ENCODE measurements around the gene TMEM184B. TPM values are rescaled to one million over a fixed set of nuclear protein-coding genes. Genes with fewer than 3 reads are reported as not detected.

Gene TMEM184B
- total RNA-seq, 1 experiment from 2014 or later, result 54.2 TPM

GRCh38 chr22:38313384-38313955 lies 40.7 kb upstream of the TMEM184B start:
- DNase-seq (ENCODE audit: low read depth, low spot score), result peak; percentile 68
- Histone ChIP-seq H3K27me3 (ENCODE audit: control insufficient read depth, insufficient read depth, low read length) (no peaks in the 10 kb centered on the region), H3K9me3 (ENCODE audit: control insufficient read depth, insufficient read depth, low read depth, low read length) (no peaks in the 10 kb centered on the region), H3K4me1 (ENCODE audit: control insufficient read depth, insufficient read depth, low read length) (peaks cover 21% of the 10 kb centered on the region), H3K27ac (ENCODE audit: low read length) (peak overlapping the region; percentile 13; the same call in 1 of the 2 replicates), H3K36me3 (ENCODE audit: control insufficient read depth, insufficient read depth, low read length) (peaks cover 5% of the 10 kb centered on the region), H3K4me3 (ENCODE audit: low read depth in 2 of 2, low read length in 2 of 2) (peak overlapping the region in 1 of 2 experiments; percentile 91; a peak in 2 of 4 replicates)
- in situ Hi-C loops (cut with HindIII; ENCODE audit: low pct_unique_long_range_greater_than_20kb, low sequenced_read_pairs) (no loop called here), intact Hi-C loops (cut with micrococcal nuclease; ENCODE audit: unreplicated experiment) (no loop called here)
- no TSS peak for BruUV-seq (replicated peaks)
- ChIA-PET POLR2A (no interaction called here), CTCF (no interaction called here)
- no peak for ATAC-seq
- no peak for TF ChIP-seq SIN3A (IDR thresholded peaks at IDR 0.05; ENCODE audit: borderline replicate concordance, insufficient read depth, low read depth, low read length)
- no peak for TF ChIP-seq POLR2AphosphoS5 (IDR thresholded peaks at IDR 0.05; ENCODE audit: low read depth, low read length)
- TF ChIP-seq TCF7L2 (IDR thresholded peaks at IDR 0.05; ENCODE audit: low read depth, low read length), result no peak
- TF ChIP-seq CTCF (IDR thresholded peaks at IDR 0.05), result no peak
- no peak for TF ChIP-seq REST (IDR thresholded peaks at IDR 0.05; ENCODE audit: insufficient read depth in 1 of 2, low read depth in 2 of 2, low read length in 1 of 2)

- in situ Hi-C loops (cut with HindIII; ENCODE audit: low pct_unique_long_range_greater_than_20kb, low sequenced_read_pairs), result no loop called here
- H3K27me3 ChIP-seq (ENCODE audit: control insufficient read depth, insufficient read depth, low read length), result no peaks in the 10 kb centered on the region
- peaks cover 14% of the 10 kb centered on the region for H3K4me1 ChIP-seq (ENCODE audit: control insufficient read depth, insufficient read depth, low read length)
- H3K36me3 ChIP-seq (ENCODE audit: control insufficient read depth, insufficient read depth, low read length), result peaks cover 5% of the 10 kb centered on the region
- TF ChIP-seq TCF7L2 (IDR thresholded peaks at IDR 0.05; ENCODE audit: low read depth, low read length) (no peak), REST (IDR thresholded peaks at IDR 0.05; ENCODE audit: insufficient read depth in 1 of 2, low read depth in 2 of 2, low read length in 1 of 2) (no peak), SIN3A (IDR thresholded peaks at IDR 0.05; ENCODE audit: borderline replicate concordance, insufficient read depth, low read depth, low read length) (no peak), CTCF (IDR thresholded peaks at IDR 0.05) (no peak), POLR2AphosphoS5 (IDR thresholded peaks at IDR 0.05; ENCODE audit: low read depth, low read length) (no peak)
- no peak for ATAC-seq
- DNase-seq (ENCODE audit: low read depth, low spot score), result no peak
- ChIA-PET CTCF (no interaction called here), POLR2A (no interaction called here)
- intact Hi-C loops (cut with micrococcal nuclease; ENCODE audit: unreplicated experiment), result no loop called here
- BruUV-seq (replicated peaks), result no TSS peak
- no peaks in the 10 kb centered on the region for H3K9me3 ChIP-seq (ENCODE audit: control insufficient read depth, insufficient read depth, low read depth, low read length)
- no peak overlapping the region for H3K4me3 ChIP-seq (ENCODE audit: low read depth in 2 of 2, low read length in 2 of 2)
- H3K27ac ChIP-seq (ENCODE audit: low read length), result no peak overlapping the region
Measured at GRCh38 chr22:38312261-38312800, 39.5 kb upstream of the TMEM184B start.

Measured in Panc1 (cell line).